ENCODE results near the gene ABL1.

The ABL1 gene

DNA sequence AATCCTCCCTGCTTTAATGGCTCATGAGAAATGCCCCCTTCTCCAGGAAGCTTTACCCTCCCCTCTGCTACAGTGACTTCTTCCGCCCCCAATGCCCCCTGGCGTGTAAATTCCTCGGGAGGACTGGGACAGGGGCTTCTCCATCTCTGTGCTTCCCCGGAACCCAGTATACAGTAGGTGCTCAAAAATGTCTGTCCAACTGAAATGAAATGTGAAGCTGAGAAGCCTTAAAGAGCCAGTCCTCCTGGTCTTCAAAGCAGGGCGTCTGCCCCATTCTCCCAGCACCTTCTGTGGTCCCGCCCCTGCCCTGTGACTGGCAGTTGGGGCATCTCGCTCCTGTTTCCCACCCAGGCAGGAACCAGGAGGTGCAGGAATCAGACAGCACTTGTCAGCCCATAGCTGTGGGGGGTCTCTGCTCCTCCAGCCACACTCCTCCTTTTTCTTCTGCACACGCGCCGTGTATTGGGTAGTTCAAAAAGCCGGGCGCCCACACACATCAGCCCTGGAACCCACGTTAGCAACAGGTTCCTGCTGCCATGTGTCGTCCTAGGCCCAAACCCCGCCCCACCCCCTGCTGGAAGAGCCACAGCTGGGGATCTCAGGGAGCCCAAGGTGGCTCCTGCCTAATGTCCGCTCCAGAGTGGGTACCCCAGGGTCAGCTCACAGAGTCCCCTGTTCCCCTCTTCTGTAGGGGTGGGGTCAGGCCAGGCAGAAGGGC lies 88.0 kb downstream of the ABL1 start:
- H3K4me3 ChIP-seq (ENCODE audit: low read depth, low read length), result no peak overlapping the region

DNA sequence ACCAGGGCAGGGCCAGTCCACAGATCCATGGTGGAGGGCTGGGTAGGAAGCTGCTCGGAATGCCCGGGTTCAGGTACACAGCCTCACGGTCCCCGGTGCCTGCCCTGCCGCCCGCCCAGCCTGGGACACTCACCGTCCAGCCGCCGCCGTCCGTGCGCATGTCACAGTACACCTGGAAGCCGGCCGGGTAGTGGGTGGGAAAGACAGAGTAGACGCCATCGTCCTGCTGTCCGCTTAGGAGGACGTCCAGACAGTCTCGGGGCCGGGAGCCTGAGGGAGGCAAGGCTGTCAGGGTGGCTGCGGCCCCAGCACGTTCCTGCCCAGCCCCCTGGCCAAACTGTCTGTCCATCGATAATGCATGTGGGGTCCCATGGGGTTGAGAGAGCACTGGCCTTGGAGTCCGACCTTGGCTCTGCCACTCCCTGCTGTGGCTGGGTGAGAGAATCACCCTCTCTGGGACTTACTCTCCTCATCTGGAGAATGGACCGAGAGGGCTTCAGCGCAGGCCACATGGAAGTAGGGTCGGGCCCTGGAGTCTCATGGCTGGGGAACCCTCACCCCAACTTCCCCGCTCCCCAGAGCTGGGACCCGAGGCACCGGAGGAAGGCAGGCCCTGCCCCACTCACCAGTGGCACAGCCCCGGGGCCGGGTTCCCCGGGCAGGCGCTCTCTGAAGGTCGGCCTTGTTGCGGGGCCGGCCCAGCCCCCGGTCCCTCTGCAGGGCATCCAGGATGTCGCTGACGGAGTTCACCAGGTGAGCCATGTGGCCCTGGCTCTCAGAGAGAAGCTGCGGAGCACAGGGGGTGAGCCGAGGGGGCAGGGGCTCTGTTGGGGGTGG lies 88.8 kb downstream of the ABL1 start:
- TF ChIP-seq, protein P1, sequence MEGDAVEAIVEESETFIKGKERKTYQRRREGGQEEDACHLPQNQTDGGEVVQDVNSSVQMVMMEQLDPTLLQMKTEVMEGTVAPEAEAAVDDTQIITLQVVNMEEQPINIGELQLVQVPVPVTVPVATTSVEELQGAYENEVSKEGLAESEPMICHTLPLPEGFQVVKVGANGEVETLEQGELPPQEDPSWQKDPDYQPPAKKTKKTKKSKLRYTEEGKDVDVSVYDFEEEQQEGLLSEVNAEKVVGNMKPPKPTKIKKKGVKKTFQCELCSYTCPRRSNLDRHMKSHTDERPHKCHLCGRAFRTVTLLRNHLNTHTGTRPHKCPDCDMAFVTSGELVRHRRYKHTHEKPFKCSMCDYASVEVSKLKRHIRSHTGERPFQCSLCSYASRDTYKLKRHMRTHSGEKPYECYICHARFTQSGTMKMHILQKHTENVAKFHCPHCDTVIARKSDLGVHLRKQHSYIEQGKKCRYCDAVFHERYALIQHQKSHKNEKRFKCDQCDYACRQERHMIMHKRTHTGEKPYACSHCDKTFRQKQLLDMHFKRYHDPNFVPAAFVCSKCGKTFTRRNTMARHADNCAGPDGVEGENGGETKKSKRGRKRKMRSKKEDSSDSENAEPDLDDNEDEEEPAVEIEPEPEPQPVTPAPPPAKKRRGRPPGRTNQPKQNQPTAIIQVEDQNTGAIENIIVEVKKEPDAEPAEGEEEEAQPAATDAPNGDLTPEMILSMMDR (IDR thresholded peaks at IDR 0.05; ENCODE audit: low read depth, low read length), result no peak
- no peak overlapping the region for H3K4me3 ChIP-seq (ENCODE audit: low read depth, low read length)
- no peak for DNase-seq (ENCODE audit: low read depth, low spot score)
- in situ Hi-C loops (cut with HindIII; ENCODE audit: low sequenced_read_pairs), result no loop called here

More for the DNA sequence above, 88.0 kb downstream of the ABL1 start:
- in situ Hi-C loops (cut with HindIII; ENCODE audit: low sequenced_read_pairs), result no loop called here
- no peak for DNase-seq (ENCODE audit: low read depth, low spot score)
- TF ChIP-seq, protein P1 (IDR thresholded peaks at IDR 0.05; ENCODE audit: low read depth, low read length), result no peak

DNA sequence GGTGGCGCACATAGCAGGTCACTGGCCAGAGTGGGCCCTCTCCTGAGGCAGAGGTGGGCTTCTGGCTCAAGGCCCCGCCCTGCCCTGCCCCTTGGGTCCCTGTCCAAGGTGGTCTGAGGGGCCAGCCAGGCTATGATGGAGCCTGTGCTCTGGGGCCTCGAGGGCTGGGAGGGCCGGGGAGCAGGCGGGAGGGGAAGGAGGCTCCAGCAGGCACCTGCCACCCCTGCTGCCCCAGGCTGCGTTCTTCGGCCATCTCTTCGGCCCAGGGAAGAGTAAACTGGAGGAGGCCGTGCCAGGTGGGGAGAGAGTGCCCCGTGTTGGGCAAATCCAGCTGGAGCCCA lies 89.4 kb downstream of the ABL1 start:
- TF ChIP-seq, protein P1 (IDR thresholded peaks at IDR 0.05; ENCODE audit: low read depth, low read length), result no peak
- no peak overlapping the region for H3K4me3 ChIP-seq (ENCODE audit: low read depth, low read length)
- in situ Hi-C loops (cut with HindIII; ENCODE audit: low sequenced_read_pairs), result no loop called here
- no peak for DNase-seq (ENCODE audit: low read depth, low spot score)

DNA sequence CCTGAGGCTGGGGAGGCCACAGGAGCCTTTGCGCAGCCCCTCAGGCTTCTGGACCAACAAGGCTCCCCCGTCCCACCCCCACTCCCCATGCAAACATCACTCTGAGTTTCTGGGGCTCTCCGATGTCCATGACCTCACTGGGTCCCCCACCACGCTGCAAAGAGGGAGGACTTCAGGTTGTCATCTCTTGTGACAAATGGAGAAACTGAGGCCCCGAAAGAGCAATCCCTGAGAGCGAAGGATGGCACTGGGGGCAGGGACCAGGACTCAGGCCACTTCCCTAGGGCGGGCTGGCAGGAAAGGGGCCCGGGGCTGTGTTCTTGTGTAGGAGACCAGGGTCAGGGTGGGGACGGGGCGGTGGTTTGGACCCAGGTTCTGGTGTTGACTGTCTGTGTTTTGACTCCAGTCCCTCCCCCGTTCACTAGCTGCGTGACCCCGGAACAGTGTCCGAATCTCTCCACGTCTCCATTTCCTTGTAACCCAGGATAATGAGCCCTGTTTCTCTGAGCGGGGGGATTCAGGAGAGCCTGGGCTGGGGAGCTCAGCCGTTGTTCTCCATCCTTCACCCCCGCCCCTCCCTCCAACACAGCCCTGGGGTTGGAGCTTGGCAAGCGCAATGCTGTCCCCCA lies 90.1 kb downstream of the ABL1 start:
- in situ Hi-C loops (cut with HindIII; ENCODE audit: low sequenced_read_pairs), result no loop called here
- TF ChIP-seq, protein P1 (IDR thresholded peaks at IDR 0.05; ENCODE audit: low read depth, low read length), result no peak
- DNase-seq (ENCODE audit: low read depth, low spot score), result no peak
- no peak overlapping the region for H3K4me3 ChIP-seq (ENCODE audit: low read depth, low read length)

DNA sequence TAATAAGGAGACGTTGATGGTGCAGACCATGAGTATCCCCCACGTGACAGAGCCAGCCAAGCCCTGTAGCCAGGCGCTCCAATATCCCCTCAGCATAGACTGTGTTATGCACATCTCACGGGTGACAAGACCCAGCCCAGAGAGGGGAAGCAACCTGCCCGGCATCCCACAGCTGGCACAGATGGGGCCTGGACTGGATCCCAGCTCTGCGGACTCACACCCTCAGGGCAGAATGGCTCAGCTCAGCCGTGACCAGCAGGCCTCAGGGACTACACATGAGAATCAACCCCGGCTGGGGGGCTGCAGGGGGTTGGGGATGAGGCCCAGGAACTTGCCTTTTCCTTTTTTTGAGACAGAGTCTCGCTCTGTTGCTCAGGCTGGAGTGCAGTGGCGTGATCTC lies 92.3 kb downstream of the ABL1 start:
- DNase-seq (ENCODE audit: low read depth, low spot score), result no peak
- in situ Hi-C loops (cut with HindIII; ENCODE audit: low sequenced_read_pairs), result no loop called here
- TF ChIP-seq, protein P1 (IDR thresholded peaks at IDR 0.05; ENCODE audit: low read depth, low read length), result no peak
- H3K4me3 ChIP-seq (ENCODE audit: low read depth, low read length), result no peak overlapping the region

DNA sequence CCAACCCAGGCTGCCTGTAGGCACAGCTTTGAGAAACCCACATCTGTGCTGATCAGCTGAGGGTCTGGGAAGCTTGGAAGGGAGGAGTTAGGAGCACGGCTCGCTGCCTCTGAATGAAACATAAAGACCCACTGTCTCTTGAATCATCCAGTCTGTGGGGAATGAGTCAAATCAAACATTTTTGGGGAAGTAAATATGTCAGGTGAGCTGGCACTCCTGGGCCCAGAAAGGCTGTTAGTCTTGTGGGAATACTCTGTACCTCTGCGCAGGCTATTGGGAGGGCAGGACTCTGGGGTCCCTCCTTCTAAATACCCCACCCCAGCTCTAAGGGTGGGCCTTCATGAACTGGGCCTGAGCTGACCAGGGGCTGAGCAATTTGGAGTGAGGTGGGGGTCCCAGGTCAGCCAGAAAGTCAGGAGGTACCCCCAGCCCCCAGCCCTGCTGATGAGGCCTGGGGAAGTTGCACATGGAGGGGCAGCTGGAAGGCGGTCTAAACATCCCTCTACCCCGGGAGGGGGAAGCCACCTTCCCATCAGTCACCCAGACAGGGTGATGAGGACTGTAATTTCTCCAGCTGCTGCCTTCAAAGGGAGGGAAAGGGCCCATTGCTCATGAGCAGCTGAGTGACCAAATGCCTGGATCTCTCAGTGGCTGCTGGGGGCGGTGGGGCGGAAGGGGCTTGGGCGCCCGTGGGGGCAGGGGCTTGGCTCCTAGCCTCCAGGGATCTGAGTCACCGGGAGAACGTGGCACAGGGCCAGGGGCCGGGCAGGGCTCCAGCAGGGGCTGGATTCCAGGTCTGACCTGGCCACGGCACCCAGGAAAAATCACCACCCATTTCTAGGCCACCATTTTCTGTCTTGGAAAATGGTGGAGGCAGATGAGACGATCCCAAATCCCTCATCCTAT lies 93.2 kb downstream of the ABL1 start:
- in situ Hi-C loops (cut with HindIII; ENCODE audit: low sequenced_read_pairs), result no loop called here
- DNase-seq (ENCODE audit: low read depth, low spot score), result peak; percentile 66
- TF ChIP-seq, protein P1 (IDR thresholded peaks at IDR 0.05; ENCODE audit: low read depth, low read length), result no peak
- no peak overlapping the region for H3K4me3 ChIP-seq (ENCODE audit: low read depth, low read length)

All from astrocyte of the spinal cord (primary cell).